ENCODE results near the gene KIAA0513. TPM values are rescaled to one million over a fixed set of nuclear protein-coding genes. Genes with fewer than 3 reads are reported as not detected.
"Not testable (repeated sequence)": the region's sequence is repeated elsewhere in the genome, so short reads cannot be mapped to it uniquely, and the experiment has no call there.

Gene KIAA0513
- total and polyA plus RNA-seq, 2 donors (not counting 1 experiment from before 2014, with no cell fraction given) = 1.1 to 2.1 TPM

- Histone ChIP-seq H3K9ac (ENCODE audit: low read length) (no peak overlapping the region), H2AFZ (ENCODE audit: insufficient read depth, low read depth, low read length, poor library complexity, severe bottlenecking) (no peak overlapping the region), H3K4me3 (ENCODE audit: control extremely low read depth in 1 of 5, extremely low read depth in 1 of 5, insufficient read depth in 1 of 5, low read depth in 2 of 5, low read length in 4 of 5) (no peak overlapping the region), H4K20me1 (ENCODE audit: control insufficient read depth, insufficient read depth, low read length, poor library complexity, severe bottlenecking) (no peaks in the 10 kb centered on the region), H3K27ac (ENCODE audit: low read length in 2 of 2) (no peak overlapping the region), H3K79me2 (ENCODE audit: control insufficient read depth, insufficient read depth, low read length) (no peaks in the 10 kb centered on the region), H3K4me2 (replicated peaks; ENCODE audit: low read depth, low read length, poor library complexity, severe bottlenecking) (no peak overlapping the region), H3K36me3 (replicated peaks in 1 of 2; ENCODE audit: control extremely low read depth in 1 of 2, control insufficient read depth in 1 of 2, extremely low read depth in 1 of 2, insufficient read depth in 2 of 2, low read length in 1 of 2) (no peaks in the 10 kb centered on the region), H3K27me3 (replicated peaks in 1 of 4; ENCODE audit: control extremely low read depth in 1 of 4, control insufficient read depth in 3 of 4, insufficient read depth in 4 of 4, low read length in 3 of 4) (peaks cover 0 to 3% (median 0%) of the 10 kb centered on the region in 4 experiments), H3K4me1 (ENCODE audit: control insufficient read depth in 2 of 2, insufficient read depth in 2 of 2, low read length in 2 of 2) (peaks cover 0 to 8% of the 10 kb centered on the region in 2 donors), H3K9me3 (ENCODE audit: control extremely low read depth in 1 of 3, control insufficient read depth in 2 of 3, insufficient read depth in 1 of 3, low read length in 2 of 3) (peaks cover 0 to 17% (median 0%) of the 10 kb centered on the region in 3 donors)
- no peak for DNase-seq
- Mint-ChIP-seq H3K4me3 (no peak overlapping the region), H3K9me3 (ENCODE audit: insufficient read depth) (no peaks in the 10 kb centered on the region), H3K4me1 (peaks cover 8% of the 10 kb centered on the region), H3K27ac (no peak overlapping the region), H3K27me3 (no peaks in the 10 kb centered on the region)
- 89% methylated on average over 12 of the region's 12 CpGs for WGBS (ENCODE audit: insufficient coverage)
- ChIA-PET POLR2A (no interaction called here), CTCF (no interaction called here)
- no peak for TF ChIP-seq CTCF (IDR thresholded peaks at IDR 0.05)
- TF ChIP-seq EZH2 (IDR thresholded peaks at IDR 0.05; ENCODE audit: borderline replicate concordance, insufficient read depth, low read depth, low read length, poor library complexity, severe bottlenecking) = no peak
- intact Hi-C loops (cut with micrococcal nuclease) = loop anchor here (5.0 kb wide), 1 partner anchor 1220 kb away; the partner anchor contains the start of gene MLYCD
- ATAC-seq (ENCODE audit: low read depth) = no peak
Measured at GRCh38 chr16:85117418-85117817, 89.8 kb downstream of the KIAA0513 start.

GRCh38 chr16:85120006-85120340 is 92.4 kb downstream of the KIAA0513 start:
- no peaks in the 10 kb centered on the region for H3K9me3 Mint-ChIP-seq (ENCODE audit: insufficient read depth)
- H3K36me3 ChIP-seq (replicated peaks in 1 of 2; ENCODE audit: control extremely low read depth in 1 of 2, control insufficient read depth in 1 of 2, extremely low read depth in 1 of 2, insufficient read depth in 2 of 2, low read length in 1 of 2) = no peaks in the 10 kb centered on the region
- DNase-seq (no peak), ATAC-seq (ENCODE audit: low read depth) (no peak)
- no peak overlapping the region for H3K4me3 ChIP-seq (ENCODE audit: control extremely low read depth in 1 of 5, extremely low read depth in 1 of 5, insufficient read depth in 1 of 5, low read depth in 2 of 5, low read length in 4 of 5)
- peaks cover 0 to 4% of the 10 kb centered on the region in 2 donors for H3K4me1 ChIP-seq (ENCODE audit: control insufficient read depth in 2 of 2, insufficient read depth in 2 of 2, low read length in 2 of 2)
- no peak overlapping the region for H3K27ac ChIP-seq (ENCODE audit: low read length in 2 of 2)
- H3K79me2 ChIP-seq (ENCODE audit: control insufficient read depth, insufficient read depth, low read length) = no peaks in the 10 kb centered on the region
- no peak overlapping the region for H3K9ac ChIP-seq (ENCODE audit: low read length)
- intact Hi-C loops (cut with micrococcal nuclease) = no loop called here
- no peak overlapping the region for H3K4me2 ChIP-seq (replicated peaks; ENCODE audit: low read depth, low read length, poor library complexity, severe bottlenecking)
- no peaks in the 10 kb centered on the region for H4K20me1 ChIP-seq (ENCODE audit: control insufficient read depth, insufficient read depth, low read length, poor library complexity, severe bottlenecking)
- WGBS (ENCODE audit: insufficient coverage) = 100% methylated on average over 3 of the region's 4 CpGs
- peaks cover 0 to 13% (median 0%) of the 10 kb centered on the region in 3 donors for H3K9me3 ChIP-seq (ENCODE audit: control extremely low read depth in 1 of 3, control insufficient read depth in 2 of 3, insufficient read depth in 1 of 3, low read length in 2 of 3)
- H2AFZ ChIP-seq (ENCODE audit: insufficient read depth, low read depth, low read length, poor library complexity, severe bottlenecking) = no peak overlapping the region
- peaks cover 0 to 3% (median 0%) of the 10 kb centered on the region in 4 experiments for H3K27me3 ChIP-seq (replicated peaks in 1 of 4; ENCODE audit: control extremely low read depth in 1 of 4, control insufficient read depth in 3 of 4, insufficient read depth in 4 of 4, low read length in 3 of 4)
- H3K4me1 Mint-ChIP-seq = peaks cover 5% of the 10 kb centered on the region
- POLR2A ChIA-PET = no interaction called here
- H3K4me3 Mint-ChIP-seq = no peak overlapping the region
- TF ChIP-seq CTCF (IDR thresholded peaks at IDR 0.05) (no peak), EZH2 (IDR thresholded peaks at IDR 0.05; ENCODE audit: borderline replicate concordance, insufficient read depth, low read depth, low read length, poor library complexity, severe bottlenecking) (no peak)
- no peak overlapping the region for H3K27ac Mint-ChIP-seq
- no peaks in the 10 kb centered on the region for H3K27me3 Mint-ChIP-seq
- CTCF ChIA-PET = interaction anchor here (0.6 kb wide), 1 partner anchor 755 kb away, joined by 3 read pairs; no protein-coding TSS in a partner anchor

GRCh38 chr16:85123441-85123840 is 95.8 kb downstream of the KIAA0513 start:
- H4K20me1 ChIP-seq (ENCODE audit: control insufficient read depth, insufficient read depth, low read length, poor library complexity, severe bottlenecking); H3K4me3 ChIP-seq (ENCODE audit: control extremely low read depth in 1 of 5, extremely low read depth in 1 of 5, insufficient read depth in 1 of 5, low read depth in 2 of 5, low read length in 4 of 5); H3K9me3 ChIP-seq (ENCODE audit: control extremely low read depth in 1 of 3, control insufficient read depth in 2 of 3, insufficient read depth in 1 of 3, low read length in 2 of 3); intact Hi-C loops (cut with micrococcal nuclease); H3K4me1 ChIP-seq (ENCODE audit: control insufficient read depth in 2 of 2, insufficient read depth in 2 of 2, low read length in 2 of 2); H3K9ac ChIP-seq (ENCODE audit: low read length); H3K79me2 ChIP-seq (ENCODE audit: control insufficient read depth, insufficient read depth, low read length); H3K9me3 Mint-ChIP-seq (ENCODE audit: insufficient read depth); H3K27ac Mint-ChIP-seq; H3K27ac ChIP-seq (ENCODE audit: low read length in 2 of 2); H2AFZ ChIP-seq (ENCODE audit: insufficient read depth, low read depth, low read length, poor library complexity, severe bottlenecking); H3K27me3 ChIP-seq (replicated peaks in 1 of 4; ENCODE audit: control extremely low read depth in 1 of 4, control insufficient read depth in 3 of 4, insufficient read depth in 4 of 4, low read length in 3 of 4); POLR2A ChIA-PET; H3K36me3 ChIP-seq (replicated peaks in 1 of 2; ENCODE audit: control extremely low read depth in 1 of 2, control insufficient read depth in 1 of 2, extremely low read depth in 1 of 2, insufficient read depth in 2 of 2, low read length in 1 of 2); ATAC-seq (ENCODE audit: low read depth); H3K4me2 ChIP-seq (replicated peaks; ENCODE audit: low read depth, low read length, poor library complexity, severe bottlenecking); H3K4me1 Mint-ChIP-seq; H3K4me3 Mint-ChIP-seq; H3K27me3 Mint-ChIP-seq; DNase-seq; CTCF ChIA-PET: not testable (repeated sequence)
- 87% methylated on average over 4 of the region's 6 CpGs for WGBS (ENCODE audit: insufficient coverage)
